HepG2 (cell line): ENCODE data around the gene CACNG7. TPM values are rescaled to one million over a fixed set of nuclear protein-coding genes. Genes with fewer than 3 reads are reported as not detected.

Source experiments
- ATAC-seq: fragments of 200-7000 bp; cut with Tn5 transposase; 3 replicates; pipeline ENCODE4 v1.9.1; 2020; ENCODE audit warnings: mild to moderate bottlenecking, moderate library complexity
- BruUV-seq: library from RNA; stranded (reverse); fragments of 400-500 nt; replicated peaks from 2 replicates; lab custom pipeline; 2021; lab: Mats Ljungman, UMichigan
- CTCF ChIA-PET: fragments of 300-600 bp; formaldehyde crosslinking; extraction: SDS; loops from one replicate; lab custom pipeline; 2021; ENCODE audit warnings: low total read pairs, inconsistent platforms, low intra/inter-chr PET ratio; lab: Yijun Ruan, JAX
- POLR2A ChIA-PET: fragments of 350-600 bp; sonication (Branson Sonifier 250); formaldehyde crosslinking; loops from one replicate; lab custom pipeline; 2020; ENCODE audit warnings: antibody characterized with exemption, inconsistent platforms; lab: Yijun Ruan, JAX
- DNase-seq: peaks from one replicate; pipeline ENCODE4 v3.0.0-alpha.2; 2015; ENCODE audit warnings: low spot score
- FAIRE-seq: peaks from 3 replicates; lab custom pipeline; 2011; peaks lifted over from hg19 to GRCh38; lab: Jason Lieb, UNC
- H2AFZ ChIP-seq: one replicate; pipeline ENCODE4 v1.6.1; 2011; ENCODE audit warnings: low read length, inconsistent platforms
- H3K27ac ChIP-seq: fragments of 300-600 bp; 3 replicates; pipeline ENCODE4 v1.8.0; 2011; ENCODE audit warnings: mixed run types, mild to moderate bottlenecking, mixed read lengths, low read length, inconsistent platforms; ENCODE audit not compliant: insufficient read depth; ENCODE audit errors: extremely low read length
- H3K27me3 ChIP-seq, 2 experiments: fragments of 200-600 bp in 1 of 2; 2 replicates in 1 of 2; 3 replicates in 1 of 2; pipeline versions ENCODE4 v1.6.0 to v1.8.0; 2011; ENCODE audit warnings: low read length in 2 of 2, mild to moderate bottlenecking in 2 of 2, moderate library complexity in 2 of 2, inconsistent platforms in 1 of 2; ENCODE audit not compliant: insufficient read depth in 2 of 2, control insufficient read depth in 1 of 2
- H3K36me3 ChIP-seq, 2 experiments: fragments of 200-600 bp in 1 of 2; replicated peaks in 1 of 2; 2 replicates in 1 of 2; 3 replicates in 1 of 2; pipeline versions ENCODE4 v1.5.1 to v1.8.0; 2011; ENCODE audit warnings: low read length in 2 of 2, inconsistent platforms in 1 of 2; ENCODE audit not compliant: insufficient read depth in 2 of 2, control insufficient read depth in 1 of 2
- H3K4me1 ChIP-seq: 2 replicates; pipeline ENCODE4 v1.5.1; 2012; ENCODE audit warnings: low read length, inconsistent platforms; ENCODE audit not compliant: insufficient read depth
- H3K4me2 ChIP-seq: 2 replicates; pipeline ENCODE4 v1.6.0; 2011; ENCODE audit warnings: low read depth, low read length, inconsistent platforms
- H3K4me3 ChIP-seq, 3 experiments: fragments of 200-600 bp in 1 of 3; sonication (generic), shearing (Covaris generic) in 1 of 3; replicated peaks in 1 of 3; 2 replicates each; pipeline ENCODE4 v1.5.1; 2011 to 2016; ENCODE audit warnings: low read length in 3 of 3, inconsistent platforms in 2 of 3, low read depth in 2 of 3, mild to moderate bottlenecking in 2 of 3, control low read depth in 1 of 3, mixed read lengths in 1 of 3; ENCODE audit not compliant: insufficient read depth in 1 of 3
- H3K79me2 ChIP-seq: one replicate; pipeline ENCODE4 v1.6.1; 2011; ENCODE audit warnings: low read length, inconsistent platforms; ENCODE audit not compliant: insufficient read depth
- H3K9ac ChIP-seq: 2 replicates; pipeline ENCODE4 v1.6.0; 2011; ENCODE audit warnings: mild to moderate bottlenecking, low read depth, low read length, inconsistent platforms; ENCODE audit not compliant: insufficient read depth
- H3K9me3 ChIP-seq: 2 replicates; pipeline ENCODE4 v1.5.1; 2012; ENCODE audit warnings: mild to moderate bottlenecking, low read length
- H4K20me1 ChIP-seq: 2 replicates; pipeline ENCODE4 v1.6.0; 2011; ENCODE audit warnings: inconsistent platforms, mild to moderate bottlenecking, low read length, moderate library complexity; ENCODE audit not compliant: insufficient read depth
- ATRX ChIP-seq: sonication (generic); formaldehyde crosslinking; IDR thresholded peaks from 2 replicates; pipeline ENCODE4 v1.4.0; 2020; ENCODE audit warnings: missing genetic modification reagents, borderline replicate concordance
- NFE2L2 ChIP-seq: fragments of 150-350 bp; IDR thresholded peaks from 2 replicates; pipeline ENCODE4 v1.6.1; 2014; ENCODE audit warnings: low read length
- POLR2G ChIP-seq: fragments of 200-400 bp; formaldehyde crosslinking; IDR thresholded peaks from 2 replicates; pipeline ENCODE4 v1.6.1; 2018; ENCODE audit warnings: mild to moderate bottlenecking, low read depth, low read length, moderate library complexity
- SIX1 ChIP-seq: sonication (generic); formaldehyde crosslinking; IDR thresholded peaks from 2 replicates; pipeline ENCODE4 v1.4.0; 2020; ENCODE audit warnings: missing genetic modification reagents, borderline replicate concordance
- WGBS: methylation state at CpG from one replicate; pipeline ENCODE4 v1.1.6; 2017; ENCODE audit warnings: low lambda C conversion rate; 5-methylcytosine and 5-hydroxymethylcytosine counted together
- in situ Hi-C: cut with HindIII; loops from 2 replicates; pipeline ENCODE4 v1.10.0; 2017; ENCODE audit warnings: low pct_unique_long_range_greater_than_20kb; ENCODE audit not compliant: extremely low pct_ligation_motif_present
- intact Hi-C: fragments of 100-400 bp; cut with micrococcal nuclease; formaldehyde crosslinking; loops from one replicate; pipeline ENCODE4 v1.10.0; 2022; ENCODE audit not compliant: unreplicated experiment
- polyA plus RNA-seq, 8 experiments: library from polyadenylated mRNA; depleted of rRNA in 3 of 8; stranded (reverse) in 7 of 8; unstranded in 1 of 8; fragments of >200 nt; fragmentation: Illumina TruSeq in 4 of 8; extraction: Trizol in 4 of 8; gene quantifications; 2 replicates each; pipeline versions ENCODE4 v1.2.1 to v1.2.3, GENCODE V29; 2011 to 2016; ENCODE audit warnings: low read depth in 4 of 8, missing spikeins in 1 of 8, mixed read lengths in 1 of 8; ENCODE audit not compliant: insufficient read depth in 1 of 8
- total RNA-seq, 5 experiments: library from RNA; depleted of rRNA; stranded (reverse); fragments of >200 nt; fragmentation: Illumina TruSeq; extraction: Trizol; gene quantifications; 2 replicates each; pipeline ENCODE4 v1.2.3, GENCODE V29; 2016; ENCODE audit warnings: low read depth in 1 of 5
- TF ChIP-seq, protein P1 (sequence below): sonication (generic); formaldehyde crosslinking; IDR thresholded peaks from 2 replicates; pipeline ENCODE4 v1.5.0; 2020; ENCODE audit warnings: mild to moderate bottlenecking, missing genetic modification reagents
- TF ChIP-seq, protein P2 (sequence below): sonication (generic); formaldehyde crosslinking; IDR thresholded peaks from 2 replicates; pipeline ENCODE4 v1.4.0; 2020; ENCODE audit warnings: mild to moderate bottlenecking, missing genetic modification reagents
- TF ChIP-seq, protein P3 (sequence below): sonication (generic); formaldehyde crosslinking; IDR thresholded peaks from 2 replicates; pipeline ENCODE4 v1.4.0; 2020; ENCODE audit warnings: missing genetic modification reagents

The CACNG7 gene
- total and polyA plus RNA-seq, 2 of the 13 experiments (the other 11 are each of a cell fraction or from before 2014, with no cell fraction given): not detected

DNA sequence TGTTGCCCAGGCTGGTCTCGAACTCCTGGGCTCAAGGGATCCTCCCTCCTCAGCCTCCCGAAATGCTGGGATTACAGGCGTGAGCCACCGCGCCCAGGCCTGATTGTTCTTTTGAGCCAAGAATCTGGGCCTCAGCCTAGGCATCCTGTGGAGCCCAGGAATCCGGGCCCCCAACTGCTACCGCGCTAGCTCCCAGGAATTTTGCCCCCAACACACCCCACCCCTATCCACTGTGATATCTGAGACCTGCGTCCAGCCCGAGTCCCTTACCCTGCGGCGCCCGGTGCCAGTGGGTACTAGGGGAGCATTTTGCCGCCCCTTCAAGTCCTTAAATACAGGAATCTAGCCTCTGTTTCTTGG is 42.2 kb upstream of the CACNG7 start:
- Histone ChIP-seq H3K9ac (peak overlapping the region; percentile 99), H3K9me3 (no peaks in the 10 kb centered on the region), H4K20me1 (peaks cover 14% of the 10 kb centered on the region; the same call in 1 of the 2 replicates), H3K4me1 (peaks cover 34% of the 10 kb centered on the region), H2AFZ (no peak overlapping the region), H3K27me3 (no peaks in the 10 kb centered on the region; a peak in 1 of 5 replicates), H3K79me2 (peaks cover 33% of the 10 kb centered on the region), H3K4me2 (peak overlapping the region; percentile 92), H3K4me3 (peak overlapping the region; percentile 79 to 97 (median 84)), H3K27ac (peak overlapping the region; percentile 100), H3K36me3 (peaks cover 2 to 13% of the 10 kb centered on the region in 2 experiments; a peak in 2 of 5 replicates)
- in situ Hi-C loops: no loop called here
- ATAC-seq (no peak), FAIRE-seq (no peak), DNase-seq (no peak)
- intact Hi-C loops: no loop called here
- no TSS peak for BruUV-seq
- WGBS: 0% methylated on average over 2 of the region's 14 CpGs
- ChIA-PET CTCF (no interaction called here), POLR2A (interaction anchor here (0.6 to 5.6 kb wide), 14 partner anchors 8 to 334 kb away, joined by 3 to 102 read pairs (median 5); partner anchors contain the start of genes CNOT3, PRKCG and RPS9)
- TF ChIP-seq POLR2G (0 out of 2 replicates have a peak, but pooled peaks have one; percentile 39), ATRX (CRISPR knock-in tag) (no peak), NFE2L2 (no peak), SIX1 (CRISPR knock-in tag) (no peak)
- TF ChIP-seq, protein P1, sequence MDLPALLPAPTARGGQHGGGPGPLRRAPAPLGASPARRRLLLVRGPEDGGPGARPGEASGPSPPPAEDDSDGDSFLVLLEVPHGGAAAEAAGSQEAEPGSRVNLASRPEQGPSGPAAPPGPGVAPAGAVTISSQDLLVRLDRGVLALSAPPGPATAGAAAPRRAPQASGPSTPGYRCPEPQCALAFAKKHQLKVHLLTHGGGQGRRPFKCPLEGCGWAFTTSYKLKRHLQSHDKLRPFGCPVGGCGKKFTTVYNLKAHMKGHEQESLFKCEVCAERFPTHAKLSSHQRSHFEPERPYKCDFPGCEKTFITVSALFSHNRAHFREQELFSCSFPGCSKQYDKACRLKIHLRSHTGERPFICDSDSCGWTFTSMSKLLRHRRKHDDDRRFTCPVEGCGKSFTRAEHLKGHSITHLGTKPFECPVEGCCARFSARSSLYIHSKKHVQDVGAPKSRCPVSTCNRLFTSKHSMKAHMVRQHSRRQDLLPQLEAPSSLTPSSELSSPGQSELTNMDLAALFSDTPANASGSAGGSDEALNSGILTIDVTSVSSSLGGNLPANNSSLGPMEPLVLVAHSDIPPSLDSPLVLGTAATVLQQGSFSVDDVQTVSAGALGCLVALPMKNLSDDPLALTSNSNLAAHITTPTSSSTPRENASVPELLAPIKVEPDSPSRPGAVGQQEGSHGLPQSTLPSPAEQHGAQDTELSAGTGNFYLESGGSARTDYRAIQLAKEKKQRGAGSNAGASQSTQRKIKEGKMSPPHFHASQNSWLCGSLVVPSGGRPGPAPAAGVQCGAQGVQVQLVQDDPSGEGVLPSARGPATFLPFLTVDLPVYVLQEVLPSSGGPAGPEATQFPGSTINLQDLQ: 0 out of 2 replicates have a peak, but pooled peaks have one; percentile 33
- TF ChIP-seq, protein P2, sequence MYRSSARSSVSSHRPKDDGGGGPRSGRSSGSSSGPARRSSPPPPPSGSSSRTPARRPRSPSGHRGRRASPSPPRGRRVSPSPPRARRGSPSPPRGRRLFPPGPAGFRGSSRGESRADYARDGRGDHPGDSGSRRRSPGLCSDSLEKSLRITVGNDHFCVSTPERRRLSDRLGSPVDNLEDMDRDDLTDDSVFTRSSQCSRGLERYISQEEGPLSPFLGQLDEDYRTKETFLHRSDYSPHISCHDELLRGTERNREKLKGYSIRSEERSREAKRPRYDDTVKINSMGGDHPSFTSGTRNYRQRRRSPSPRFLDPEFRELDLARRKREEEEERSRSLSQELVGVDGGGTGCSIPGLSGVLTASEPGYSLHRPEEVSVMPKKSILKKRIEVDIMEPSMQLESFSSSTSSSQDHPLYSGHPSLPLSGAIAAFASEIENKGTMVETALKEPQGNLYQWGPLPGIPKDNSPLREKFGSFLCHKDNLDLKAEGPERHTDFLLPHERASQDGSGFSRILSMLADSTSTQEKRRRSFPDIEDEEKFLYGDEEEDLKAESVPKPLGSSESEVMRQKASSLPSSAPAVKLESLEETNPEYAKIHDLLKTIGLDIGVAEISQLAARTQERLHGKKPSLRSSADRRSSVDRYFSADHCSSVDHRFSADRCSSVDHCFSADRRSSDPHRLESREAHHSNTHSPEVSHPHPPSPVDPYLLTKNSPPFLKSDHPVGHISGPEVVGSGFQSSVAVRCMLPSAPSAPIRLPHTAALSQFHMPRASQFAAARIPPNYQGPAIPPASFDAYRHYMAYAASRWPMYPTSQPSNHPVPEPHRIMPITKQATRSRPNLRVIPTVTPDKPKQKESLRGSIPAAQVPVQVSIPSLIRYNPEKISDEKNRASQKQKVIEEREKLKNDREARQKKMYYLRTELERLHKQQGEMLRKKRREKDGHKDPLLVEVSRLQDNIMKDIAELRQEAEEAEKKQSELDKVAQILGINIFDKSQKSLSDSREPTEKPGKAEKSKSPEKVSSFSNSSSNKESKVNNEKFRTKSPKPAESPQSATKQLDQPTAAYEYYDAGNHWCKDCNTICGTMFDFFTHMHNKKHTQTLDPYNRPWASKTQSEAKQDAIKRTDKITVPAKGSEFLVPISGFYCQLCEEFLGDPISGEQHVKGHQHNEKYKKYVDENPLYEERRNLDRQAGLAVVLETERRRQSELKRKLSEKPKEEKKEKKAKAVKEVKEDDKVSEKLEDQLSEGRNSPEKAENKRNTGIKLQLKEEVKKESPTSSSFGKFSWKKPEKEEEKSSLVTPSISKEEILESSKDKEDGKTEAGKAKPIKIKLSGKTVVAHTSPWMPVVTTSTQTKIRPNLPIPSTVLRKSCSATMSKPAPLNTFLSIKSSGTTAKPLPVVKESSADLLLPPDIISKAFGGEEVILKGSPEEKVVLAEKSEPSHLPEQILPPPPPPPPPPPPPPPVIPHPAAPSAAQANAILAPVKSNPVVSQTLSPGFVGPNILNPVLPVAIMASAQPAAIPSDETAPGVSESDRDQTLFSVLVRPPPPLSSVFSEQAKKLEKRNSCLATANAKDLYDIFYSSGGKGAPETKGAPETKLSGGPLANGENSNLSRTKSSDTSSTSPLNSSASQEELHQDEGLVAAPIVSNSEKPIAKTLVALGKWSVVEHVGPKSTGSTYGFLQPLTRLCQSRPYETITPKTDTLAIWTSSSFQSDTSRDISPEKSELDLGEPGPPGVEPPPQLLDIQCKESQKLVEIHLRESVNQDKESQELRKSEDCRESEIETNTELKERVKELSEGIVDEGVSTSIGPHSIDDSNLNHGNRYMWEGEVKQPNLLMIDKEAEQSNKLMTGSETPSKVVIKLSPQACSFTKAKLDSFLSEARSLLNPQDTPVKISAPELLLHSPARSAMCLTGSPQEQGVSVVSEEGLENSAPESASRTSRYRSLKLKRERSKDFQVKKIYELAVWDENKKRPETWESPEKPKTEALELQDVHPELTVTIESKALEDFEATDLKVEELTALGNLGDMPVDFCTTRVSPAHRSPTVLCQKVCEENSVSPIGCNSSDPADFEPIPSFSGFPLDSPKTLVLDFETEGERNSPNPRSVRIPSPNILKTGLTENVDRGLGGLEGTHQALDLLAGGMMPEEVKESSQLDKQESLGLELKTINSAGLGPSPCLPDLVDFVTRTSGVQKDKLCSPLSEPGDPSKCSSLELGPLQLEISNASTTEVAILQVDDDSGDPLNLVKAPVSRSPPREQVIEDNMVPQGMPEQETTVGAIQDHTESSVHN (CRISPR knock-in tag): 0 out of 2 replicates have a peak, but pooled peaks have one; percentile 57
- TF ChIP-seq, protein P3, sequence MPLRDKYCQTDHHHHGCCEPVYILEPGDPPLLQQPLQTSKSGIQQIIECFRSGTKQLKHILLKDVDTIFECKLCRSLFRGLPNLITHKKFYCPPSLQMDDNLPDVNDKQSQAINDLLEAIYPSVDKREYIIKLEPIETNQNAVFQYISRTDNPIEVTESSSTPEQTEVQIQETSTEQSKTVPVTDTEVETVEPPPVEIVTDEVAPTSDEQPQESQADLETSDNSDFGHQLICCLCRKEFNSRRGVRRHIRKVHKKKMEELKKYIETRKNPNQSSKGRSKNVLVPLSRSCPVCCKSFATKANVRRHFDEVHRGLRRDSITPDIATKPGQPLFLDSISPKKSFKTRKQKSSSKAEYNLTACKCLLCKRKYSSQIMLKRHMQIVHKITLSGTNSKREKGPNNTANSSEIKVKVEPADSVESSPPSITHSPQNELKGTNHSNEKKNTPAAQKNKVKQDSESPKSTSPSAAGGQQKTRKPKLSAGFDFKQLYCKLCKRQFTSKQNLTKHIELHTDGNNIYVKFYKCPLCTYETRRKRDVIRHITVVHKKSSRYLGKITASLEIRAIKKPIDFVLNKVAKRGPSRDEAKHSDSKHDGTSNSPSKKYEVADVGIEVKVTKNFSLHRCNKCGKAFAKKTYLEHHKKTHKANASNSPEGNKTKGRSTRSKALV (CRISPR knock-in tag): no peak
